Activated CD8-positive, alpha-beta memory T cell treated with anti-CD3 and anti-CD28 coated beads, Interleukin-2, amount 50 U/mL, for 4 hours (primary cell): ENCODE data around the gene PTPRG.
"Not testable (repeated sequence)": the region's sequence is repeated elsewhere in the genome, so short reads cannot be mapped to it uniquely, and the experiment has no call there.

Source experiments
- DNase-seq: peaks from one replicate; pipeline ENCODE4 v3.0.0-alpha.2; 2020

PTPRG gene

DNA sequence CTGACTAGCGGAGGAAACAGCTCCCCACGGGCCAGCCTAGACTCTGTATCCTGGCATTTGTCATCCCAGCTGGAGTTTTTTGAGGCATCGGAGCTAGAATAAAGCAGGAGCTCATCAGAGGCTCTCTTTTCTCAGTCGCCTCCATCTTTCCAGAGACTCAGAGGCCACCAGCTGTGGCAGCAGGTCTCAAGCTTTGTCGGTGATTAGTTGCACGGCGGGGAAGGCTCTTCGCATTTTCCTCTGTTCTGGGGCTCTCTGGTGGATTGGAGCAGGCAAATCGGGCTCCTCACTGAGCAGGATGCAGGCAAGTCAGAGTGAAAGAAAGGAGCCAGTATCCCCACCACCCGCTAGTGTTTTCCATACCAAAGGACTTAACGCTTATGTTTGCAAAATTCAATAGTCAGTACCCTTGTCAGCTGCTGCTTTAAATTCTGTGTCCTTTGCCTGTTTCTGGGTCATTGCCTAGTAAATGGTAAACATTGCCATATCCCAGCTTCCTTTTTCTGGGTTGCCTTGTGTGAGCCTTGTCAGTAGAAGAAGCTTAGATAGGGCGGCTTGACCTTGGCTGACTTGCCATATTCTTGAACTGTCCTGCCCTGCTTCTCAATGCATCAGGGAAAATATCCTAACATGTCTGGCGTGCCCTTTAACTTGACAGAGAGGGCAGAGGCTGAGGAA is 127.1 kb downstream of the PTPRG start:
- no peak for DNase-seq

DNA sequence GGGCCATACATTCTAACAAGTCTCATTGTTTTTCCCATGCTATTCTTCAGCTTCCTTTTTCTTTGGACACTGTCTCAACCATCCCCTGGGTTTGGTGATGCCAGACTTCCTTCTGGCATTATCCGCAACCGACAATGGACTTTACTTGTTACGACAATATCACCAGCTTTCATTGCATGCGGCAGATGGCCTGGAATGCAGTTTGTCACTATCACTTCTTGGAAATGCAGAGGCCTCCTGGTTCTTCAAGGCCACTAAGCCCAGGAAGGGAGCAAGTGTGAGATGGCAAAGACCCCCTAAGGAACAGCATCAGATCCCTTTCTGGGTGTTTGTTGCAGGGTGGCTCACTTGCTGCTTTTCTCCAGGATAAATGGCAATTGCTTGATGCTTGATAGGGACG is 128.6 kb downstream of the PTPRG start:
- no peak for DNase-seq

DNA sequence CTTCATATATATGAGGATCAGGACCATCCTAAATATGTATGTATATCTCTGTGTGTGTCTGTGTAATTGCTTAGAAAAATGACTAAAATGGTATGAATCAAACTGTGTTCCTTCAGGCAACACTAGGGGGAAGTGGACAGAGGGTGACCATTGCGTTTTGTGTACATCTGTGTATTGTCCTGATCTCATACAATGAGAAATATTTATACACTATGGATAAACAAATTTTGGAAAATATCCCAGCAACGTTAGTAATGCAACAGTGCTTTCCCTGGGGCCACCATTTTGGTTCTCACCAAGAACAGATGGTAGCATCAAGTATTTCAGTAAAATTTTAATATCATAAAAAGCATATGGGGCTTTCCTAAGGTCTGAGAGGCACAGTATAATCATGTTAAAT is 130.1 kb downstream of the PTPRG start:
- no peak for DNase-seq

DNA sequence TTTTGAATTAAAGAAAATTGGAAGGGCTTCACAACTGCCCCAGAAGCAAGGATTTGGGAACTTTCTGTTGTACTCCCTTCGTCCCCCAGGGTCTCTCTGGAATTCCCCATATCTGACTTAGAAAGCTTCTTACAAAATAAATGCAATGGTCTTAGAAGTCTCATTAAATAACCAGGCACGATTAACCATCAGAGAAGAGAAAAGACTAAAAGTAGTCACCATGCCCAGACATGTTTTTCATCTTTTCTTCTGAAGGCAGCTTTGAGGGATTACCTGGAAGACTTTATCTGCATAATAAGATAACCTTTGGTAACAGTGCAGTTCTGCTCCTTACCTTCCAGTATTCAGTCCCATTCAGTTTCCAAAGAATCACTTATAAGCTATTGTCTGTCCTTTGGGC is 135.9 kb downstream of the PTPRG start:
- DNase-seq, result no peak

DNA sequence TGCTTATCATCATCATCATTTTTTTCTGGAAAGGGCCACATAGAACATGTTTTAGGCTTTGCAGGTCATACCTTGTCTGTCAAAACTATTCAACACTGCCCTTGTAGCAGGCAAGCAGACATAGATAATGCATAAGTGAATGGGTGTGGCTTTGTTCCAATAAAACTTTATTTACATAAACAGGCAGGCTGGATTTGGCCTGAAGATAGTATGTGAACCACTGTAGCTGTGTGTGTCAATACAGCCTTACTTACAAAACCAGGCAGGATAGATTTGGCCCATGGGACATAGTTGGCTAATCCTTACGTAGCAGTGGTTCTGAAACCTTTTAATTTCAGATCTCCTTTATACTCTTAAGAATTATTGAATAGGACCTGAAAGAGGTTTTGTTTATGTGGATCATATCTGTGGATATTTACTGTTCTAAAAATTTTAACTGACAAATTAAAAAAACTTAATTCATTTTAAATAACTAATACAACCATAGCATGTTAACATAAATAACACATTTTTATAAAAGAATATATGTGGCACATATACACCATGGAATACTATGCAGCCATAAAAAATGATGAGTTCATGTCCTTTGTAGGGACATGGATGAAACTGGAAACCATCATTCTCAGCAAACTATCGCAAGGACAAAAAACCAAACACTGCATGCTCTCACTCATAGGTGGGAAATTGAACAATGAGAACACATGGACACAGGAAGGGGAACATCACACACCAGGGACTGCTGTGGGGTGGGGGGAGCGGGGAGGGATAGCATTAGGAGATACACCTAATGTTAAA is 137.1 kb downstream of the PTPRG start:
- not testable (repeated sequence) for DNase-seq

DNA sequence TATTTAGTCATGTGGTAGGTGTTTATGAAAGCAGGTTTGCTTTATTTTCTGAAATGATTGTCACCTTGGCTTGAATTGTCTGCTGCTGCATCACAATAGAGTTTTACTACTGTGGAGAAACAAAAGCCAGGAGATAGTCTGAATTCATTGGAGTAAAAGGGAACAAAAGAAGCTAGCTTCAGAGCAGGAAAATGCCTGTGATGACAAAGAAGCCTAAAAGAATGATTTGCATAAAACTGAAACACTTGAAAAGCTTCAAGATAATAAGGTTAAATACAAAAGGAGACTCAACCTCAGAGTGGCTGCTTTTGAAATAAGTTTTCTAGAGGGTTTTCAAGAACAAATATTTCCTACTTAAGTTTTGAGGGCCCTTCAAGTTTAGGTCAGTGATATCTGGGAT is 138.3 kb downstream of the PTPRG start:
- DNase-seq, result no peak

DNA sequence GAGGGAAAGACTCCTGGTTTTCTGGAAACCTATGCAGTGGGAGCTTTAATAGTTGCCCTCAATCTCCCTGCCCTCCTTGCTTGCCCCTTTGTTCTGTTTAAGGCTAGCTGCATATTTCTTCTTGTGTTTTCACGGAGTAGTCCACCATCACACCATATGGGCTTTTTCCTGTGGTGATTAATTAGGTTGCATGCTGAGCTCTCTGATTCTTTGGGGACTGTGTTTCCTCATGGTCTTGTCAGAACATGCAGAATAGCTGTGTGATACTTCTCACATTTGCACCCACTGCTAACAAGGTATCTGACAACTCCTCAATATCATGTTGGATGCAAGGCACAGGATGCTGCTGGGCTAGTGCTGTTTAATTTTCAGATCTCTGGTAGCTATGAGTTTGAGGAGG is 139.6 kb downstream of the PTPRG start:
- no peak for DNase-seq

DNA sequence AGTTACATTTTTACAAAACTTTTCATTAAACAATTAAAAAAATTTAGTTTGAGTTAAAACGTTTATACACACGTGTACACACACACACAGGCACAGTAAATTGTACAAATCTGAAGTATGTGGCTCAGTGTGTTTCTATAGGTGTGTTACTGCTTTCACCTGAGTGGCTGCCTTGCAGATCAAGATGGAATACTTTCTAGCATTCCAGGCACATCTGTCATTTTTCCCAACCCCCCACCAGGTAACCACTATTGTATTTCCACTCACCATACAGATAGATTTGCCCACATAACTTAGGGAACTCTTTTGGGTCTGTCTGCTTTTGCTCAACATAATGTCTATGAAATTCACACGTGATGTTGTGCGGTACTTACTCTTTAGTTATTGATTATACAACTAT is 141.1 kb downstream of the PTPRG start:
- no peak for DNase-seq

DNA sequence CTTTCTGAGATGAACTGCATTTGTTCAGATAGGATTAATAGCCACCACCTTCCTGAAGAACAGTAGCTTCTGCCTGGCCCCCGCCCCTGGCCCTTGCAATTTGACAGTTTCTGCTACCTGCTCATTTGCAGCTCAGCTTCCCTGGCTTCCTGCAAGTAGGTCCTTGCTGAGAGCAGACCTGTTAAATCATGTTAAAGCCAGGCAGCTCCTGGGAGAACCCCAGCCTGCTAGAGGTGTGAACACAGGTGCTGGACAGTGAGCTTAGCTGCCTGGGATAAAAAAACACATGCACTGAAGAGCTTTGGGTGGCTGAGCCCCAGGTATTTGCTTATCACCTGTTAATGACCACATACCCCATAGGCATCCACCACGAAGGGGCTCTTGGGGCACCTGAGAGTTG is 143.4 kb downstream of the PTPRG start:
- no peak for DNase-seq

DNA sequence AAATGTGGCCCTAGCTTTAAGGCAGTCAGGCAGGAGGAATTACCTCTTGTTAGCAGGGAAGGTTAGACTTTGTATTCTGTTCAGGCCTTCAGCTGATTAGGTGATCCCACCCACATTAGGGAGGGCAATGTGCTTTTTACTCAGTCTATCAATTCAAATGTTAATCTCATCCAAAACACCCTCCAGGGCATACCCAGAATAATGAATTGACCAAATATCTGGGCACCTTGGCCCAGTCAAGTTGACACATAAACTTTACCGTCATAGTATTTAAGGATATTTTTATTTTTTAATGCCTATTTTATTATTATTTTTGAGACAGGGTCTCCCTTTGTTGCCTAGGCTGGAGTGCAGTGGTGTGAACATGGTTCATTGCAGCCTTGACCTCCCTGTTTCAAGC is 146.1 kb downstream of the PTPRG start:
- DNase-seq, result no peak

DNA sequence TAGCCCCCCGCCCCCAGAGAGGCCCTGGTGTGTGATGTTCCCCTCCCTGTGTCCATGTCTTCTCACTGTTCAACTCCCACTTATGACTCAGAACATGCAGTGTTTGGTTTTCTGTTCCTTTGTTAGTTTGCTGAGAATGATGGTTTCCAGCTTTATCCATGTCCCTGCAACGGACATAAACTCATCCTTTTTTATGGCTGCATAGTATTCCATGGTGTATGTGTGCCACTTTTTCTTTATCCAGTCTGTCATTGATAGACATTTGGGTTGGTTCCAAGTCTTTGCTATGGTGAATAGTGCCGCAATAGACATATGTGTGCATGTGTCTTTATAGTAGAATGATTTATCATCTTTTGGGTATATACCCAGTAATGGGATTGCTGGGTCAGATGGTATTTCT is 149.5 kb downstream of the PTPRG start:
- not testable (repeated sequence) for DNase-seq

DNA sequence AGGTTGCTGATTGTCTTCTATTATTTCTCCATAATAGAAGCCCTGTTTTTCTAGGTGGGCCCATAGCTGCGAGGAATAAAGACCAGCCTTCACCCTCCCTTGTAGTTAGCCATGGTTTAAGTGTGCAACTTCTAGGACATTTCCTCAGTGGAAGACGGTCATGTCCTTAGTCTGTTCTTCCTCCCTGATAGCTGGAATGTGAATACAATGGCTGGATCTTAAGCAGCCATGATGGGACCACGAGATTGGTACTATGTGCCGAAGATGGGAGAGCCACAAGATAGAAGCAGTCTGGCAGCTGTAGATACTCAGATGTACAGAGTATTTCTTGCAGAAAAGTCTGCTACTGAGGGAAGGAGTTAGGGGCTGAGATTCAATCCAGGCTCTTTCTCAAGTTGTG is 152.9 kb downstream of the PTPRG start:
- DNase-seq, result no peak

DNA sequence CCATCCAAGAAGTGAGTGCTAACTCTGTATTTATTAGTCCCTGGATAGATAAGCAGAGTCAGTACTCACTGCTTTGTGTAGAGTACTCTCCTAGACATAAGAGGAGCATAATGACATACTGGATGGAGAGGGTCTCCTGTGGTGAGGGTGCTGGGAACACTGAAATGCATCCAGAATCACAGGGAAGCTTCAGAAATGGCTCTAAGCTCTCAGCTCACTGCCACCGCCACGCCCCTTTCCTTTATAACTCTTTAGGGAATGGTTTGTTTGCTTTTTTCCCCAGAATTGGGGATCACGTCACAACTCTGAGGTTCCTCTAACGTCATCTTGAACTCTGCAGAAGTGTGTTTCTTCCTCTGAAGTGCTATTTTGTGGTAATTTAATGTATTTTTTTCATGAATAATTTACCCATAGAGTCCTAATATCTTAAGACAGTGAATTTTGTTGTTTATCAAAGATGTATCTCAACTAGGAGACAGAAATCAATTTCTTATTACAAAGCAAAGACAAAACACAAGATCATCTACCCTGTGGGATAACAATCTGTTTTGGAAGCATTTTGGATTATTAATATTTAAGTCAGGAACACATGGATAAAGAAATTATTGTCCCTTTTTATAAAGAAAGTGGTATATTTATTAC is 154.6 kb downstream of the PTPRG start:
- DNase-seq, result no peak

DNA sequence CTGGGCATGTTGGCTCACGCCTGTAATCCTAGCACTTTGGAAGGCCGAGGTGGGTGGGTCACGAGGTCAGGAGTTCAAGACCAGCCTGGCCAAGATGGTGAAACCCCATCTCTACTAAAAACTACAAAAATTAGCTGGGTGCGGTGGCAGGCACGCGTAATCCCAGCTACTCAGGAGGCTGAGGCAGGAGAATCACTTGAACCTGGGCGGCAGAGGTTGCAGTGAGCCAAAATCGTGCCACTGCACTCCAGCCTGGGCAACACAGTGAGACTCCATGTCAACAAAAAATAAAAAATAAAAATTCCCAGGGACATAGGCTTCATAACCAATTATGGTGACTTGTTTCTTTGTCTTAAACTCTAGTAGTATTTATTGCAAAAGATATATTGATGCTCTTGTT is 155.3 kb downstream of the PTPRG start:
- DNase-seq, result not testable (repeated sequence)

DNA sequence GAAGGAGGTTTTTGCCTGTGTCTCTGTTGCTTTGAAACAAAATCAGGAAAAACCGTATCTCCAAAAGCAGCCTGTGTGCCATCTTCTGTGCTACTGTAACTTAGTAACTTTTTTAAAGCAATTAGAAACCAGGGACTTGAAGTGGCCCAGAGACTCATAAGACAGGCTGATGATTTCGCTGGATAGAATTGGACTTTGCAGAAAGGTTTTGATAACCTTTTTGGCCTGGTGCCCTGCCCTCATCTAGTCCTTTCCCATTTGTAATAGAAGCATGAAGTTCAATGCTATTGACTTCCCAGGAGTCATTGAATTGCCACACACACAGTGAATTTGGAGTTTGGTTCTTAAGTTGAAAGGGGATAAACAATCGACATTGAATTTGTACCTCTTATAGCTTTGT is 157.2 kb downstream of the PTPRG start:
- no peak for DNase-seq

DNA sequence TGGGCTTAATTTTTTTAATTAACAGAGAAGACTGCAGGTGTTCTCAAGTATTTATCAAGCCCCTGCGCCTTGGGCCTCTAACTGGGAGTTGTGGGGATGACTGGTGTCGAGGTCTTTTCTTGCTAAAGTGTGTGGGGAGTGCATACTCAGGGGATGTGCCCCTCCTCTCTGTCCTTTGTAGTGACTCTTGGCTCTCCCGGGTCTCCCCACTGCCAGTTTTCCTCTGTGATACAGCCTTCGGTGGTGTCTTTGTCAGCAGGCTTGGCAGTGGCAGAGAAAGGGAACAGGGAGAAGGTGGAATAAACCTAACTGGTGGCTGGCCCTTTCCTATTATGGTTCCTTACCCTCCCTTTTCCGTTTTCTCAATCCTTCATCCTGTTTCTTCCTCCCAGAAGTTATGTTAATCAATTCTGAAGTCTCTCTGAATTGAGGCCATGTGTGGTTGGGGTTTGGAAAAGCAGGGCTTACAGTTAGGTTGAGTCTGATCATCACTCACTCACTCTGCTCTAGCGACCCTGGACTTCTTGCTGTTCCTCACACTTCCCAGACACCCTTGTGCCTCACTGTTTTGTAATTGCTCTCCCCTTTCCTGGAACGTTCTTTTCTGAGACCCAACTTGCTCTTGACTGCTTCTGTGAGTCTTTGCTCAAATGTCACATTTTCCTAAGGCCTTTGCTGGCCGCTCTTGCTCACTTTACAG is 158.1 kb downstream of the PTPRG start:
- no peak for DNase-seq

DNA sequence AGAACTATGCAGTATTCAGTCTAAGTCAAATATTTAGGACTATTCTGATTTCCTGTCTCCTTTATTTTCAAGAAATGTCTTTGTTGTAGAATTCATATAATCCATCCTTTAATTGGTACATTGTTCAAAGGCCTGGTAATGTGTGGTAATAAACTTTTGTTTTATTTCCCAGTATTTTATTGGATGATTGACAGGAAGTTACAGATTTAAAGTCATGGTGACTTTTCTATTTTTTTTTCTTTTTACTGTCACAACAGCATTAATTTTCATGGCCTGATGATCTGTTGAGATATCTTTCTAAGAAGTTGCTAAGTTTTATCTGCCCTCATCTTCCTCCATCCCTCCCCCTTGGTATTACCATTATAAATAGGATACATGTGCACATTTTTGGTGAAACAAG is 161.7 kb downstream of the PTPRG start:
- DNase-seq, result no peak

DNA sequence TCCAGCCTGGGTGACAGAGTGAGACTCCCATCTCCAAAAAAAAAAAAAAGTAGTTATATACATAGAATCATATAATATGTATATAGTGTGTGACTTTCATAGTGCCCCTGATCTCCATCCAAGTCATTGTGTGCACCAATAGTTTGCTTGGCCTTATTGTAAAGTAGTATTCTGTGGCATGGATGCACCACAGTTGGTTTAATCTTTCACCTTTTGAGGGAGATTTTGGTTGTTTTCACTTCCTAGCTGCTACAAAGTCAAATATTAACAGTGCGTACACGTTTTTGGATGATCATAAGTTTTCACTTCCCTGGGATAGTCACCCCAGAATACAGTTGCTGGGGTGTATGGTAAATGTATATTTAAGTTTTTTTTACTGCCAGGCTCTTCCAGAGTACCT is 162.8 kb downstream of the PTPRG start:
- DNase-seq, result no peak

DNA sequence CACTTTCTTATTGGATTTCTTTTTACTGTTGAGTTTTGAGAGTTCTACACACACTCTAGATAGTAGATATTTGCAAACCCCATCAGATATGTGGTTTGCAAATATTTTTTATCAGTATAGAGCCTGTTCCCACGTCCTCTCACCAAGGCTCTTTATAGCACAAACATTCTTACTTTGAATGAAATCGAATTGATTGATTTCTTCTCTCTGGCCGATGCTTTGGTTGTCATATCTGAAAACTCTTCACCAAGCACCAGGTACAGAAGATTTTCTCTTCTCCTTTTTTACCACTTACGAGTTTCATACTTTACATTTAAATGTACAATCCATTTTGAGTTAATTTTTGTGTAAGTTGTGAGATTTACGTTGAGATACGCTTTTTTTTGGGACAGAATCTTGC is 163.4 kb downstream of the PTPRG start:
- DNase-seq, result no peak

DNA sequence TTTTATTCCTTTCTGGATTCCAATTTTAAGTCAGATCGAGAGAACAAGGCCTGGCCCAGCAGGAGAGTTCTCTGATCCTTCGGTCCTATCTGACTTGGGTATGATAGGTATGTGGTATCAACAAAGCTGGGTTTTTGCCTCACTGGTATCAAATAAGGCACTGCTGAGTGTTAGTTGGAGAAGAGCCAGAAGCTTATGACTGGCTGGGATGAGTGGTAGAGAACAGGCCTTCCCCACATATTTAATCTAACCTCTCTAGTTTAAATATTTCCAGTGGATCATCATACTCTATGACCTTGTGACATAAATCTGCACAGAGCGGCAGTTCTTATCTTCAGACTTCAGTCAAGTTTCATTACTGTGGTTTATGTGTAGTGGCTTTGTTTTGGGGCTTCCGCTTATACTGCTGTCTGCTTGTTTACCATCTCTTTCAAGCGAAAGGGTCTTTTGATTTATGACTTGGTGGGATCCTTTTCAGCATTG is 164.5 kb downstream of the PTPRG start:
- DNase-seq, result no peak

DNA sequence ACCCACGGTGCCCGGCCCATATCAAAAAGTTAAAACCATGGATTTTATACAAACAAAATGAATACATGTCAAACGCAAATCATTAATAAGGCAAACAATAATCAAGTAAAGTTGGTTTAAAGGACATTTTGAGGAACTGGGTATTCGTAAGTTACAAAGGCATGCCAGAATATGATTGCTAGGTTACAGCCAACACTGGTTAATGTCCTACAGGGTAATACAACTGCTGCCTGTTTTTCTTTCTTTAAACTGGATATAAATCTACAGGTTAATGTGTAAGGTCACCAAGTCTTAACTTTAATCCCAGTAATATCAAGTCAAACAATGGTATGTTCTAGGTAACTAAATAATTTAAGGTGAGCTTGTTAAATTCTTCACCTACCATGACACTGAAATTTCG is 166.1 kb downstream of the PTPRG start:
- DNase-seq, result no peak

DNA sequence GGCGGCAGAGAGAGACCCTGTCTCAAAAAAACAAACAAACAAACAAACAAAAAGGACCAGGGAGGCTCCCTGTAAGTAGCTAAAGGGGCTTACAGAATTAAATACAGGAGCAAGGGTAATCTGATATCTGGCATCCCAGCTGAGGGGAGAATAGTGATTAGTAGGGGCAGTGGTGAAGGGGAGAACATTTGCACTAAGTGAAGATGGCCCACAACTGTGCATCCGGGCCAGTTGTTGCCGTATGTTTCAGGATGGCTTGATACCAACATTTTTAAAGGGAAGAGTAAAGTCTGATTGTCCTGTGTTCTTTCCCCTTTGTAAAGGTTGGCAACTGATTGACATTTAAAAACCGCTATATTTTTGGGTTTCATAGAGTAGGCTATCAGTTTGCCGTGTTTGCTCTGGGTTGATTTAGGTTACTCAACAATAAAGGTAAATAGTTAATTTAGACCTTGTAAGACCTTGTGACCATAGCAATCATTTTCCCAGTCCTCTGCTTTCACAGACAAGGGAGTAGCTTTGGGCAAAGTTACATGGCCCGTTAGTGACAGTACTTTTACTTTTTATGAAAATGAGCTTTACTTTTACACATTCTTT is 167.8 kb downstream of the PTPRG start:
- no peak for DNase-seq

DNA sequence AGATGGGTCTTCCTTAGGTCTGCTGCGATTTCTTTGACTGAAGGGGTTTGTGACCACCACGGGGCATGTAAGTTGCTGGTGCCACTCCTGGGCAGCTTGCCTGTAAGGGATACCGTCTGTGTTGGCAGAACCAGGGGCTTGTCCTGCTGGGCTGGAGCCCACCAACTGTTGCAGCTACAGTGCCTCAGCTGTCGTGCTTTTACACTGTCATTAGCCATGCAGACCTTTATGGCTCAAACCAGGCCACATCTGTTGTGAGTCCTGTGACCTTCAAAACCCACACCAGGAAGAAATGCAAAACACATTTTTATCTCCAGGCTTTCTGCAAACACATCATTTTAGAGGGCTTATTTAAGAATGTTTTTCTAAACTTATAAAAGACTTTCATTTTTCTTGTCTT is 168.7 kb downstream of the PTPRG start:
- DNase-seq, result no peak
